ENCODE data around the gene CHGA.

DNA sequence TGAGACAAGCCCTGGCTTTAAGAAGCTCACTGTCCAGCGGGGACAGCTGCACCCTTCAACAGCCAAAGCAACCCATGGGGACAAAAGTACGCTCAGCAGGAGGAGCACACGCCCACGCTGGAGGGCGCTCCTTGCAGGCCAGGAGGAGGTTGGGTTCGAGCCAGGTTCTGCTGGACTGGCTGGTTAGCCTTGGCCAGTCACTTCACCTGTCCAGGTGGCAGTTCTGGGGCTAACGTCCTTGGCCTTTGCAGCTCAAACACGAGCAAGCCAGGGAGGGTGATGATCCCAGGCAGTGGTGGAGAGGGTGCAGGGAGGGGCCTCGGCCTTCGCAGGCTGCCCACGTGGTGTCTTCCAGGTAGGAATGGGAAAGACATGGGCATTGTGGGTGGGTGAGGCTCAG is 13.1 kb downstream of the CHGA start:
- no peak for TF ChIP-seq L3MBTL2 (conservative IDR thresholded peaks at IDR 0.05)
- no peak for TF ChIP-seq ZNF384 (IDR thresholded peaks at IDR 0.05)
- TF ChIP-seq, protein P1, sequence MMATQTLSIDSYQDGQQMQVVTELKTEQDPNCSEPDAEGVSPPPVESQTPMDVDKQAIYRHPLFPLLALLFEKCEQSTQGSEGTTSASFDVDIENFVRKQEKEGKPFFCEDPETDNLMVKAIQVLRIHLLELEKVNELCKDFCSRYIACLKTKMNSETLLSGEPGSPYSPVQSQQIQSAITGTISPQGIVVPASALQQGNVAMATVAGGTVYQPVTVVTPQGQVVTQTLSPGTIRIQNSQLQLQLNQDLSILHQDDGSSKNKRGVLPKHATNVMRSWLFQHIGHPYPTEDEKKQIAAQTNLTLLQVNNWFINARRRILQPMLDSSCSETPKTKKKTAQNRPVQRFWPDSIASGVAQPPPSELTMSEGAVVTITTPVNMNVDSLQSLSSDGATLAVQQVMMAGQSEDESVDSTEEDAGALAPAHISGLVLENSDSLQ (IDR thresholded peaks at IDR 0.05), result no peak
- TF ChIP-seq HDGF (IDR thresholded peaks at IDR 0.05; ENCODE audit: borderline replicate concordance), result no peak
- no peak for TF ChIP-seq SP1 (IDR thresholded peaks at IDR 0.05)
- no peak for TF ChIP-seq ELF4 (IDR thresholded peaks at IDR 0.05)
- TF ChIP-seq SUZ12 (IDR thresholded peaks at IDR 0.05), result no peak
- TF ChIP-seq FOXM1 (IDR thresholded peaks at IDR 0.05; ENCODE audit: borderline replicate concordance), result no peak
- TF ChIP-seq CTBP1 (IDR thresholded peaks at IDR 0.05; ENCODE audit: borderline replicate concordance), result no peak
- no peak for TF ChIP-seq NFRKB (IDR thresholded peaks at IDR 0.05)
- TF ChIP-seq FOXK2 (IDR thresholded peaks at IDR 0.05), result no peak

All from HEK293T (cell line).